22Rv1 (cell line): ENCODE data around the gene PDCL3.

Experiments used
- ZFX ChIP-seq: fragments of 450-650 bp; IDR thresholded peaks from 2 replicates; pipeline ENCODE4 v1.6.1; 2017; ENCODE audit warnings: antibody characterized with exemption, borderline replicate concordance
- TF ChIP-seq, protein P1 (sequence below): fragments of 450-650 bp; IDR thresholded peaks from 2 replicates; pipeline ENCODE4 v1.5.1; 2017; ENCODE audit warnings: mild to moderate bottlenecking

DNA sequence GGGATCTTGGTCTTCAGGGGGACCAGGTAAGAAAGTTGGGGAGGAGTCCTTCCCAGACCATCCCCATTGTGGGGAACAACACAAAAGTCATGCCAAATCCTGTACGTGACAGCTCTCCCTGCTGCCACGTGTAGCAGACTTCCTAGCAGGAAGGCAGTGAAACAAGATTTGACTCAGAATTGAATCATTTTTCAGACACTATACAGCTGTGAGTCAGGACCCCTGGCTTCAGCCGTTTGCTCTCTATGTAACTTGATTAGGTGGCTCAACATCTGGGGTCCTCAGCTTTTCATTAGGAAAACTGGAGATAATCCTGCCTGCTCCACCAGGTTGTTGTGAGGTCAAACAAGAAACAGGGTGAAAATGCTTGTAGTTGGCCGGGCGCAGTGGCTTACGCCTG lies 32.9 kb upstream of the PDCL3 start:
- TF ChIP-seq, protein P1, sequence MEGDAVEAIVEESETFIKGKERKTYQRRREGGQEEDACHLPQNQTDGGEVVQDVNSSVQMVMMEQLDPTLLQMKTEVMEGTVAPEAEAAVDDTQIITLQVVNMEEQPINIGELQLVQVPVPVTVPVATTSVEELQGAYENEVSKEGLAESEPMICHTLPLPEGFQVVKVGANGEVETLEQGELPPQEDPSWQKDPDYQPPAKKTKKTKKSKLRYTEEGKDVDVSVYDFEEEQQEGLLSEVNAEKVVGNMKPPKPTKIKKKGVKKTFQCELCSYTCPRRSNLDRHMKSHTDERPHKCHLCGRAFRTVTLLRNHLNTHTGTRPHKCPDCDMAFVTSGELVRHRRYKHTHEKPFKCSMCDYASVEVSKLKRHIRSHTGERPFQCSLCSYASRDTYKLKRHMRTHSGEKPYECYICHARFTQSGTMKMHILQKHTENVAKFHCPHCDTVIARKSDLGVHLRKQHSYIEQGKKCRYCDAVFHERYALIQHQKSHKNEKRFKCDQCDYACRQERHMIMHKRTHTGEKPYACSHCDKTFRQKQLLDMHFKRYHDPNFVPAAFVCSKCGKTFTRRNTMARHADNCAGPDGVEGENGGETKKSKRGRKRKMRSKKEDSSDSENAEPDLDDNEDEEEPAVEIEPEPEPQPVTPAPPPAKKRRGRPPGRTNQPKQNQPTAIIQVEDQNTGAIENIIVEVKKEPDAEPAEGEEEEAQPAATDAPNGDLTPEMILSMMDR, result no peak
- TF ChIP-seq ZFX, result no peak
